SK-N-SH treated with all-trans-retinoic acid at 6 μM for 48 hours (cell line): ENCODE results near the gene ROCK2.
"Not testable (repeated sequence)": the region's sequence is repeated elsewhere in the genome, so short reads cannot be mapped to it uniquely, and the experiment has no call there.

Experiments
- ATAC-seq: fragments of 200-7000 bp; cut with Tn5 transposase; 3 replicates; pipeline ENCODE4 v1.9.1; 2020; ENCODE audit warnings: mild to moderate bottlenecking, moderate library complexity
- ARNTL ChIP-seq: fragments of 450-650 bp; formaldehyde crosslinking; IDR thresholded peaks from 2 replicates; pipeline ENCODE4 v1.5.0; 2020; ENCODE audit warnings: low read depth, mild to moderate bottlenecking, moderate library complexity, borderline replicate concordance
- BACH2 ChIP-seq: fragments of 250-450 bp; sonication (Bioruptor Pico); IDR thresholded peaks from 2 replicates; pipeline ENCODE4 v1.9.0; 2021; ENCODE audit warnings: mild to moderate bottlenecking, borderline replicate concordance
- CSDC2 ChIP-seq: fragments of 250-450 bp; sonication (Bioruptor Pico); IDR thresholded peaks from 2 replicates; pipeline ENCODE4 v1.5.0; 2020; ENCODE audit warnings: mild to moderate bottlenecking, moderate library complexity
- CSRNP3 ChIP-seq: fragments of 250-450 bp; sonication (Bioruptor Pico); IDR thresholded peaks from 2 replicates; pipeline ENCODE4 v1.5.1; 2021; ENCODE audit warnings: mild to moderate bottlenecking, moderate library complexity
- ESRRG ChIP-seq: fragments of 250-450 bp; sonication (Bioruptor Pico); IDR thresholded peaks from 2 replicates; pipeline ENCODE4 v1.6.1; 2021; ENCODE audit warnings: mild to moderate bottlenecking
- GLIS3 ChIP-seq: fragments of 250-450 bp; sonication (Bioruptor Pico); IDR thresholded peaks from 2 replicates; pipeline ENCODE4 v1.5.0; 2020; ENCODE audit warnings: mild to moderate bottlenecking, moderate library complexity
- ISL1 ChIP-seq: fragments of 250-450 bp; sonication (Bioruptor Pico); IDR thresholded peaks from 2 replicates; pipeline ENCODE4 v2.1.2; 2022; ENCODE audit warnings: mild to moderate bottlenecking, moderate library complexity
- OSR1 ChIP-seq: fragments of 250-450 bp; sonication (Bioruptor Pico); IDR thresholded peaks from 2 replicates; pipeline ENCODE4 v1.8.0; 2022; ENCODE audit warnings: moderate library complexity, mild to moderate bottlenecking, inconsistent platforms
- PATZ1 ChIP-seq: fragments of 250-450 bp; sonication (Bioruptor Pico); IDR thresholded peaks from 2 replicates; pipeline ENCODE4 v1.8.0; 2020; ENCODE audit warnings: mild to moderate bottlenecking, moderate library complexity, borderline replicate concordance
- PPARA ChIP-seq: fragments of 250-450 bp; sonication (Bioruptor Pico); IDR thresholded peaks from 2 replicates; pipeline ENCODE4 v1.5.0; 2020; ENCODE audit warnings: mild to moderate bottlenecking, borderline replicate concordance
- RARB ChIP-seq: fragments of 250-450 bp; sonication (Bioruptor Pico); IDR thresholded peaks from 2 replicates; pipeline ENCODE4 v1.8.0; 2021; ENCODE audit warnings: mild to moderate bottlenecking, moderate library complexity
- SNAI2 ChIP-seq: fragments of 250-450 bp; sonication (Bioruptor Pico); IDR thresholded peaks from 2 replicates; pipeline ENCODE4 v1.5.0; 2020; ENCODE audit warnings: mild to moderate bottlenecking, moderate library complexity
- TCF4 ChIP-seq: fragments of 250-450 bp; sonication (Bioruptor Pico); IDR thresholded peaks from 2 replicates; pipeline ENCODE4 v1.8.0; 2021; ENCODE audit warnings: mild to moderate bottlenecking, moderate library complexity, borderline replicate concordance
- TOX ChIP-seq: fragments of 250-450 bp; sonication (Bioruptor Pico); IDR thresholded peaks from 2 replicates; pipeline ENCODE4 v1.8.0; 2021; ENCODE audit warnings: mild to moderate bottlenecking, moderate library complexity, borderline replicate concordance
- ZC3H10 ChIP-seq: fragments of 250-450 bp; sonication (Bioruptor Pico); IDR thresholded peaks from 2 replicates; pipeline ENCODE4 v1.5.1; 2021; ENCODE audit warnings: mild to moderate bottlenecking, moderate library complexity
- ZFP3 ChIP-seq: fragments of 250-450 bp; sonication (Bioruptor Pico); IDR thresholded peaks from 2 replicates; pipeline ENCODE4 v1.5.0; 2020; ENCODE audit warnings: mild to moderate bottlenecking, moderate library complexity
- ZFP30 ChIP-seq: fragments of 450-650 bp; formaldehyde crosslinking; IDR thresholded peaks from 2 replicates; pipeline ENCODE4 v1.5.0; 2022; ENCODE audit warnings: mild to moderate bottlenecking, moderate library complexity
- ZNF565 ChIP-seq: fragments of 450-650 bp; formaldehyde crosslinking; conservative IDR thresholded peaks from 2 replicates; pipeline ENCODE4 v1.5.0; 2020; ENCODE audit warnings: low read depth, mild to moderate bottlenecking, moderate library complexity
- ZNF70 ChIP-seq: fragments of 450-650 bp; formaldehyde crosslinking; IDR thresholded peaks from 2 replicates; pipeline ENCODE4 v1.5.0; 2020; ENCODE audit warnings: mild to moderate bottlenecking, moderate library complexity
- ZNF8 ChIP-seq: fragments of 450-650 bp; formaldehyde crosslinking; IDR thresholded peaks from 2 replicates; pipeline ENCODE4 v1.5.0; 2020; ENCODE audit warnings: mild to moderate bottlenecking, moderate library complexity
- TF ChIP-seq, protein P1 (sequence below): fragments of 250-450 bp; sonication (Bioruptor Pico); IDR thresholded peaks from 2 replicates; pipeline ENCODE4 v1.8.0; 2021; ENCODE audit warnings: low read depth, mild to moderate bottlenecking, moderate library complexity, borderline replicate concordance
- TF ChIP-seq, protein P2 (sequence below): fragments of 250-450 bp; sonication (Bioruptor Pico); IDR thresholded peaks from 2 replicates; pipeline ENCODE4 v1.5.0; 2020; ENCODE audit warnings: mild to moderate bottlenecking, moderate library complexity
- TF ChIP-seq, protein P3 (sequence below): fragments of 250-450 bp; sonication (Bioruptor Pico); IDR thresholded peaks from 2 replicates; pipeline ENCODE4 v1.5.1; 2020; ENCODE audit warnings: low read depth, mild to moderate bottlenecking, moderate library complexity

ROCK2 gene

GRCh38 chr2:11254100-11254536, 90.3 kb downstream of the ROCK2 start:
- no peak for ATAC-seq

GRCh38 chr2:11252458-11252857, 92.0 kb downstream of the ROCK2 start:
- not testable (repeated sequence) for ATAC-seq

More at GRCh38 chr2:11254100-11254536, 90.3 kb downstream of the ROCK2 start:
- no peak for TF ChIP-seq BACH2 (CRISPR knock-in tag)
- no peak for TF ChIP-seq ZC3H10 (CRISPR knock-in tag)
- TF ChIP-seq ZNF8 (CRISPR knock-in tag), result no peak
- TF ChIP-seq, protein P1, sequence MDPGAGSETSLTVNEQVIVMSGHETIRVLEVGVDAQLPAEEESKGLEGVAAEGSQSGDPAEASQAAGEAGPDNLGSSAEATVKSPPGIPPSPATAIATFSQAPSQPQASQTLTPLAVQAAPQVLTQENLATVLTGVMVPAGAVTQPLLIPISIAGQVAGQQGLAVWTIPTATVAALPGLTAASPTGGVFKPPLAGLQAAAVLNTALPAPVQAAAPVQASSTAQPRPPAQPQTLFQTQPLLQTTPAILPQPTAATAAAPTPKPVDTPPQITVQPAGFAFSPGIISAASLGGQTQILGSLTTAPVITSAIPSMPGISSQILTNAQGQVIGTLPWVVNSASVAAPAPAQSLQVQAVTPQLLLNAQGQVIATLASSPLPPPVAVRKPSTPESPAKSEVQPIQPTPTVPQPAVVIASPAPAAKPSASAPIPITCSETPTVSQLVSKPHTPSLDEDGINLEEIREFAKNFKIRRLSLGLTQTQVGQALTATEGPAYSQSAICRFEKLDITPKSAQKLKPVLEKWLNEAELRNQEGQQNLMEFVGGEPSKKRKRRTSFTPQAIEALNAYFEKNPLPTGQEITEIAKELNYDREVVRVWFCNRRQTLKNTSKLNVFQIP (CRISPR knock-in tag), result no peak
- no peak for TF ChIP-seq CSRNP3
- no peak for TF ChIP-seq TOX (CRISPR knock-in tag)
- TF ChIP-seq ZFP3 (CRISPR knock-in tag), result no peak
- TF ChIP-seq ZNF70 (CRISPR knock-in tag), result no peak
- no peak for TF ChIP-seq GLIS3 (CRISPR knock-in tag)
- TF ChIP-seq OSR1, result no peak
- TF ChIP-seq ESRRG (CRISPR knock-in tag), result no peak
- no peak for TF ChIP-seq TCF4

GRCh38 chr2:11250400-11251196, 93.8 kb downstream of the ROCK2 start:
- peak; percentile 34 for ATAC-seq
- TF ChIP-seq ARNTL (CRISPR knock-in tag) (no peak), TCF4 (no peak), BACH2 (CRISPR knock-in tag) (no peak), ZFP30 (CRISPR knock-in tag) (no peak), SNAI2 (CRISPR knock-in tag) (no peak), ISL1 (CRISPR knock-in tag) (no peak), RARB (CRISPR knock-in tag) (no peak), TOX (CRISPR knock-in tag) (no peak), PATZ1 (no peak), ESRRG (CRISPR knock-in tag) (no peak), CSRNP3 (no peak), ZNF8 (CRISPR knock-in tag) (no peak), CSDC2 (CRISPR knock-in tag) (no peak), ZNF565 (CRISPR knock-in tag) (no peak), PPARA (no peak), ZC3H10 (CRISPR knock-in tag) (no peak)
- TF ChIP-seq, protein P2, sequence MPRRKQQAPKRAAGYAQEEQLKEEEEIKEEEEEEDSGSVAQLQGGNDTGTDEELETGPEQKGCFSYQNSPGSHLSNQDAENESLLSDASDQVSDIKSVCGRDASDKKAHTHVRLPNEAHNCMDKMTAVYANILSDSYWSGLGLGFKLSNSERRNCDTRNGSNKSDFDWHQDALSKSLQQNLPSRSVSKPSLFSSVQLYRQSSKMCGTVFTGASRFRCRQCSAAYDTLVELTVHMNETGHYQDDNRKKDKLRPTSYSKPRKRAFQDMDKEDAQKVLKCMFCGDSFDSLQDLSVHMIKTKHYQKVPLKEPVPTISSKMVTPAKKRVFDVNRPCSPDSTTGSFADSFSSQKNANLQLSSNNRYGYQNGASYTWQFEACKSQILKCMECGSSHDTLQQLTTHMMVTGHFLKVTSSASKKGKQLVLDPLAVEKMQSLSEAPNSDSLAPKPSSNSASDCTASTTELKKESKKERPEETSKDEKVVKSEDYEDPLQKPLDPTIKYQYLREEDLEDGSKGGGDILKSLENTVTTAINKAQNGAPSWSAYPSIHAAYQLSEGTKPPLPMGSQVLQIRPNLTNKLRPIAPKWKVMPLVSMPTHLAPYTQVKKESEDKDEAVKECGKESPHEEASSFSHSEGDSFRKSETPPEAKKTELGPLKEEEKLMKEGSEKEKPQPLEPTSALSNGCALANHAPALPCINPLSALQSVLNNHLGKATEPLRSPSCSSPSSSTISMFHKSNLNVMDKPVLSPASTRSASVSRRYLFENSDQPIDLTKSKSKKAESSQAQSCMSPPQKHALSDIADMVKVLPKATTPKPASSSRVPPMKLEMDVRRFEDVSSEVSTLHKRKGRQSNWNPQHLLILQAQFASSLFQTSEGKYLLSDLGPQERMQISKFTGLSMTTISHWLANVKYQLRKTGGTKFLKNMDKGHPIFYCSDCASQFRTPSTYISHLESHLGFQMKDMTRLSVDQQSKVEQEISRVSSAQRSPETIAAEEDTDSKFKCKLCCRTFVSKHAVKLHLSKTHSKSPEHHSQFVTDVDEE (CRISPR knock-in tag), result no peak
- TF ChIP-seq, protein P3, sequence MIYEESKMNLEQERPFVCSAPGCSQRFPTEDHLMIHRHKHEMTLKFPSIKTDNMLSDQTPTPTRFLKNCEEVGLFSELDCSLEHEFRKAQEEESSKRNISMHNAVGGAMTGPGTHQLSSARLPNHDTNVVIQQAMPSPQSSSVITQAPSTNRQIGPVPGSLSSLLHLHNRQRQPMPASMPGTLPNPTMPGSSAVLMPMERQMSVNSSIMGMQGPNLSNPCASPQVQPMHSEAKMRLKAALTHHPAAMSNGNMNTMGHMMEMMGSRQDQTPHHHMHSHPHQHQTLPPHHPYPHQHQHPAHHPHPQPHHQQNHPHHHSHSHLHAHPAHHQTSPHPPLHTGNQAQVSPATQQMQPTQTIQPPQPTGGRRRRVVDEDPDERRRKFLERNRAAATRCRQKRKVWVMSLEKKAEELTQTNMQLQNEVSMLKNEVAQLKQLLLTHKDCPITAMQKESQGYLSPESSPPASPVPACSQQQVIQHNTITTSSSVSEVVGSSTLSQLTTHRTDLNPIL (CRISPR knock-in tag), result no peak
- TF ChIP-seq, protein P1 (CRISPR knock-in tag), result no peak
